K562 (cell line): Measurements from ENCODE around the gene RGS7BP.

Experiments
- CHD4 ChIP-seq: fragments of 200-600 bp; sonication (generic); IDR thresholded peaks from 3 replicates; pipeline ENCODE4 v1.6.1; 2012; ENCODE audit warnings: low read depth, mild to moderate bottlenecking, mixed read lengths, low read length, inconsistent platforms; ENCODE audit not compliant: insufficient read depth, insufficient replicate concordance, poor library complexity, severe bottlenecking
- EP300 ChIP-seq: IDR thresholded peaks from 2 replicates; pipeline ENCODE4 v1.6.1; 2012; ENCODE audit warnings: low read length, improper control_type of control experiment
- JUND ChIP-seq, 2 experiments: IDR thresholded peaks; 2 replicates in 1 of 2; 3 replicates in 1 of 2; pipeline ENCODE4 v1.6.1; 2011; ENCODE audit warnings: borderline replicate concordance in 2 of 2, low read depth in 2 of 2, low read length in 2 of 2, improper control_type of control experiment in 1 of 2, missing biosample characterization in 1 of 2, missing genetic modification characterization in 1 of 2, missing genetic modification reagents in 1 of 2
- MAFG ChIP-seq: fragments of 450-650 bp; conservative IDR thresholded peaks from 2 replicates; pipeline ENCODE4 v1.6.1; 2016; ENCODE audit warnings: missing genetic modification characterization, missing compliant biosample characterization
- POLR2AphosphoS2 ChIP-seq: IDR thresholded peaks from 2 replicates; pipeline ENCODE4 v1.6.1; 2012; ENCODE audit warnings: low read length, improper control_type of control experiment
- SMARCC2 ChIP-seq: fragments of 450-650 bp; IDR thresholded peaks from 2 replicates; pipeline ENCODE4 v1.6.1; 2017; ENCODE audit warnings: antibody characterized with exemption, moderate library complexity, mild to moderate bottlenecking, low read depth
- ZFPM2 ChIP-seq: fragments of 250-450 bp; sonication (Bioruptor Pico); IDR thresholded peaks from 2 replicates; pipeline ENCODE4 v1.5.1; 2022; ENCODE audit warnings: mild to moderate bottlenecking
- TF ChIP-seq, protein P1 (sequence below), 2 experiments: fragments of 450-650 bp in 1 of 2; IDR thresholded peaks; 2 replicates each; pipeline ENCODE4 v1.6.1; 2011 to 2017; ENCODE audit warnings: low read depth in 2 of 2, antibody characterized with exemption in 1 of 2, borderline replicate concordance in 1 of 2, low read length in 1 of 2, mild to moderate bottlenecking in 1 of 2, mixed read lengths in 1 of 2; ENCODE audit not compliant: control insufficient read depth in 1 of 2
- TF ChIP-seq, protein P2 (sequence below): sonication (generic); formaldehyde crosslinking; IDR thresholded peaks from 2 replicates; pipeline ENCODE4 v1.5.0; 2020; ENCODE audit warnings: missing genetic modification reagents
- TF ChIP-seq, protein P3 (sequence below): IDR thresholded peaks from 2 replicates; pipeline ENCODE4 v1.6.1; 2014; ENCODE audit warnings: antibody characterized with exemption
- TF ChIP-seq, protein P4 (sequence below): fragments of 250-450 bp; sonication (Bioruptor Pico); IDR thresholded peaks from 2 replicates; pipeline ENCODE4 v1.8.0; 2022; ENCODE audit warnings: moderate library complexity, mild to moderate bottlenecking, inconsistent platforms

DNA sequence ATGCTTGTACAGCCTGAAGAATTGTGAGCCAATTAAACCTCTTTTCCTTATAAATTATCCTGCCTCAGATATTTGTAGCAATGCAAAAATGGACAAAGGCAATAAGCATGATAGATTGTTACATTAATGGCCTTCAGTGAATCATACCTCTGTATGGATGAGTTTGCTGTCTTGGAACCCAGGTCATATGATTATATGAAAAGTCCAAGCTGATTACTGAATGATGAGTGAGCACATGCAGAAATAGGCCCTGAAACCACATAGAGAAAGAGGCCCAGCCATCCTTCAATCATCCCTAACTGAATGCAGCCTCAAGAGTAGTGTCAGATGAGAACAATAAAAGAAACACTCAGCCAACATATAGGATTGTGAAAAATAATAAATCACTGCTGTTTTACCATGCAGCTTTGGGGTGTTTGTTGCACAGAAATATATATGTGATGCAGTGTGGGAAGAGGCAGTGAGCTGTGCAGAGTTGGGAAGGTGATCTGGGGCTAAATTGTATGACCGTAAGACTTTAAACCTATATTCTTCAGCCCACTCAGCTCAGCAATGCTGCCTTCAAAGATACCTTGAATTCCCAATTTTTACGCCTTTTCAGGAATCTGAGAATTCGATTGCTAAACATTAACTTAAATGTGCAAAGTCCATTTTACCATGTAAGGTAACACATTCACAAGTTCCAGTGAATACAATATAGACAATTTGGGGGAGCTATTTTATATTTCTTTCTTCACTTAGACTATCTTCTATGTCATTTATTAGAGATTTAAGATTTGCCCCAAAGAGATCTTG lies 148.1 kb downstream of the RGS7BP start:
- TF ChIP-seq JUND (IDR thresholded peaks at IDR 0.05; ENCODE audit: borderline replicate concordance, low read depth, low read length), result no peak
- no peak for TF ChIP-seq JUND (tag; IDR thresholded peaks at IDR 0.05; ENCODE audit: borderline replicate concordance, low read depth, low read length)
- TF ChIP-seq, protein P1, sequence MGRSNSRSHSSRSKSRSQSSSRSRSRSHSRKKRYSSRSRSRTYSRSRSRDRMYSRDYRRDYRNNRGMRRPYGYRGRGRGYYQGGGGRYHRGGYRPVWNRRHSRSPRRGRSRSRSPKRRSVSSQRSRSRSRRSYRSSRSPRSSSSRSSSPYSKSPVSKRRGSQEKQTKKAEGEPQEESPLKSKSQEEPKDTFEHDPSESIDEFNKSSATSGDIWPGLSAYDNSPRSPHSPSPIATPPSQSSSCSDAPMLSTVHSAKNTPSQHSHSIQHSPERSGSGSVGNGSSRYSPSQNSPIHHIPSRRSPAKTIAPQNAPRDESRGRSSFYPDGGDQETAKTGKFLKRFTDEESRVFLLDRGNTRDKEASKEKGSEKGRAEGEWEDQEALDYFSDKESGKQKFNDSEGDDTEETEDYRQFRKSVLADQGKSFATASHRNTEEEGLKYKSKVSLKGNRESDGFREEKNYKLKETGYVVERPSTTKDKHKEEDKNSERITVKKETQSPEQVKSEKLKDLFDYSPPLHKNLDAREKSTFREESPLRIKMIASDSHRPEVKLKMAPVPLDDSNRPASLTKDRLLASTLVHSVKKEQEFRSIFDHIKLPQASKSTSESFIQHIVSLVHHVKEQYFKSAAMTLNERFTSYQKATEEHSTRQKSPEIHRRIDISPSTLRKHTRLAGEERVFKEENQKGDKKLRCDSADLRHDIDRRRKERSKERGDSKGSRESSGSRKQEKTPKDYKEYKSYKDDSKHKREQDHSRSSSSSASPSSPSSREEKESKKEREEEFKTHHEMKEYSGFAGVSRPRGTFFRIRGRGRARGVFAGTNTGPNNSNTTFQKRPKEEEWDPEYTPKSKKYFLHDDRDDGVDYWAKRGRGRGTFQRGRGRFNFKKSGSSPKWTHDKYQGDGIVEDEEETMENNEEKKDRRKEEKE (IDR thresholded peaks at IDR 0.05; ENCODE audit: borderline replicate concordance in 1 of 2, control insufficient read depth in 1 of 2, low read depth in 2 of 2, low read length in 1 of 2), result no peak
- no peak for TF ChIP-seq SMARCC2
- TF ChIP-seq, protein P2, sequence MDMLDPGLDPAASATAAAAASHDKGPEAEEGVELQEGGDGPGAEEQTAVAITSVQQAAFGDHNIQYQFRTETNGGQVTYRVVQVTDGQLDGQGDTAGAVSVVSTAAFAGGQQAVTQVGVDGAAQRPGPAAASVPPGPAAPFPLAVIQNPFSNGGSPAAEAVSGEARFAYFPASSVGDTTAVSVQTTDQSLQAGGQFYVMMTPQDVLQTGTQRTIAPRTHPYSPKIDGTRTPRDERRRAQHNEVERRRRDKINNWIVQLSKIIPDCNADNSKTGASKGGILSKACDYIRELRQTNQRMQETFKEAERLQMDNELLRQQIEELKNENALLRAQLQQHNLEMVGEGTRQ, result no peak
- TF ChIP-seq ZFPM2 (CRISPR knock-in tag), result no peak
- TF ChIP-seq POLR2AphosphoS2, result no peak
- TF ChIP-seq EP300, result no peak
- TF ChIP-seq, protein P3, sequence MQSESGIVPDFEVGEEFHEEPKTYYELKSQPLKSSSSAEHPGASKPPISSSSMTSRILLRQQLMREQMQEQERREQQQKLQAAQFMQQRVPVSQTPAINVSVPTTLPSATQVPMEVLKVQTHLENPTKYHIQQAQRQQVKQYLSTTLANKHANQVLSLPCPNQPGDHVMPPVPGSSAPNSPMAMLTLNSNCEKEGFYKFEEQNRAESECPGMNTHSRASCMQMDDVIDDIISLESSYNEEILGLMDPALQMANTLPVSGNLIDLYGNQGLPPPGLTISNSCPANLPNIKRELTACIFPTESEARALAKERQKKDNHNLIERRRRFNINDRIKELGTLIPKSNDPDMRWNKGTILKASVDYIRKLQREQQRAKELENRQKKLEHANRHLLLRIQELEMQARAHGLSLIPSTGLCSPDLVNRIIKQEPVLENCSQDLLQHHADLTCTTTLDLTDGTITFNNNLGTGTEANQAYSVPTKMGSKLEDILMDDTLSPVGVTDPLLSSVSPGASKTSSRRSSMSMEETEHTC, result no peak
- TF ChIP-seq, protein P4, sequence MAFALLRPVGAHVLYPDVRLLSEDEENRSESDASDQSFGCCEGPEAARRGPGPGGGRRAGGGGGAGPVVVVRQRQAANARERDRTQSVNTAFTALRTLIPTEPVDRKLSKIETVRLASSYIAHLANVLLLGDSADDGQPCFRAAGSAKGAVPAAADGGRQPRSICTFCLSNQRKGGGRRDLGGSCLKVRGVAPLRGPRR (CRISPR knock-in tag), result no peak
- TF ChIP-seq MAFG (tag), result no peak
- TF ChIP-seq CHD4, result no peak
